Ishikawa (cell line): ENCODE measurements around the gene SMYD2.

Source experiments
- CEBPB ChIP-seq: IDR thresholded peaks from 2 replicates; pipeline ENCODE4 v1.6.1; 2012
- CREB1 ChIP-seq: IDR thresholded peaks from 2 replicates; pipeline ENCODE4 v1.6.1; 2012; ENCODE audit warnings: low read depth
- EGR1 ChIP-seq: IDR thresholded peaks from 2 replicates; pipeline ENCODE4 v1.6.1; 2012
- EP300 ChIP-seq: IDR thresholded peaks from 2 replicates; pipeline ENCODE4 v1.6.1; 2012; ENCODE audit warnings: borderline replicate concordance
- FOXM1 ChIP-seq: IDR thresholded peaks from 2 replicates; pipeline ENCODE4 v1.6.1; 2012; ENCODE audit warnings: low read depth, borderline replicate concordance
- NFIC ChIP-seq: IDR thresholded peaks from 2 replicates; pipeline ENCODE4 v1.6.1; 2012
- RAD21 ChIP-seq: IDR thresholded peaks from 2 replicates; pipeline ENCODE4 v1.6.1; 2012; ENCODE audit warnings: low read depth
- TAF1 ChIP-seq: IDR thresholded peaks from 2 replicates; pipeline ENCODE4 v1.6.1; 2012; ENCODE audit warnings: low read depth, mild to moderate bottlenecking
- TCF12 ChIP-seq: IDR thresholded peaks from 2 replicates; pipeline ENCODE4 v1.6.1; 2012; ENCODE audit warnings: low read depth
- TEAD4 ChIP-seq: IDR thresholded peaks from 2 replicates; pipeline ENCODE4 v1.6.1; 2012
- YY1 ChIP-seq: IDR thresholded peaks from 2 replicates; pipeline ENCODE4 v1.6.1; 2012; ENCODE audit warnings: low read depth
- ZBTB7A ChIP-seq: IDR thresholded peaks from 2 replicates; pipeline ENCODE4 v1.6.1; 2012; ENCODE audit warnings: low read depth
- TF ChIP-seq, protein P1 (sequence below): IDR thresholded peaks from 2 replicates; pipeline ENCODE4 v1.6.1; 2012
- TF ChIP-seq, protein P2 (sequence below): IDR thresholded peaks from 2 replicates; pipeline ENCODE4 v1.6.1; 2012
- TF ChIP-seq, protein P3 (sequence below): IDR thresholded peaks from 2 replicates; pipeline ENCODE4 v1.6.1; 2012; ENCODE audit warnings: low read depth, mild to moderate bottlenecking

The SMYD2 gene

DNA sequence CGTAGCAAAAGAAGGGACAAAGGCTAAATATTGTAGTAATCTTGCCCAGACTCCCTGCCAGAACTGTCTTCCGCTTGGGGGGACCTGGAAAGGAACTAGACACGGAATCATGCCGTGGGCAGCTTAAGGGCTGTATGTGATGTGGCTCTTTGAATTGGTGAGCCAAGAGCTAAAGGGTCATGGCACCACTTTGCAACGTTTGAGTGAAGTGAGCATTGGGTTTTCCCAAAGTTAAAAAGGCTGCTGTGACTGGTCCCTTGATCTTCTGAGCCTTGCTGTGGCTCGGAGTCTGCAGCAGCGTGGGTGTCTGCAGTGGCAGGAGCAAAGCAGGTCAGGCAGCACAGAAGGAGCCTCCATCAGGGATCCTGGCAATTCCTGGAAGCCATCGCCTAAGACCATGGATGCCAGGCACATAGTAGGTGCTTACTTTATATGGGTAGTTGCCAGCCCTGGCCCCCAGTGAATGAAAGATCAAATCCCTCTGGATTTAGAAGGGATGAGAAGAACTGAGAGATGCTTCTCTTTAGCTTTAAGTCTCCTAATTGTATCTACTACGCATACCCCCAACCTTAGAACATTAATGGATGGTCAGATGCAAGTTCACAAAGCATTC, 1.8 kb downstream of the SMYD2 start:
- TF ChIP-seq ZBTB7A (no peak), EGR1 (no peak)

DNA sequence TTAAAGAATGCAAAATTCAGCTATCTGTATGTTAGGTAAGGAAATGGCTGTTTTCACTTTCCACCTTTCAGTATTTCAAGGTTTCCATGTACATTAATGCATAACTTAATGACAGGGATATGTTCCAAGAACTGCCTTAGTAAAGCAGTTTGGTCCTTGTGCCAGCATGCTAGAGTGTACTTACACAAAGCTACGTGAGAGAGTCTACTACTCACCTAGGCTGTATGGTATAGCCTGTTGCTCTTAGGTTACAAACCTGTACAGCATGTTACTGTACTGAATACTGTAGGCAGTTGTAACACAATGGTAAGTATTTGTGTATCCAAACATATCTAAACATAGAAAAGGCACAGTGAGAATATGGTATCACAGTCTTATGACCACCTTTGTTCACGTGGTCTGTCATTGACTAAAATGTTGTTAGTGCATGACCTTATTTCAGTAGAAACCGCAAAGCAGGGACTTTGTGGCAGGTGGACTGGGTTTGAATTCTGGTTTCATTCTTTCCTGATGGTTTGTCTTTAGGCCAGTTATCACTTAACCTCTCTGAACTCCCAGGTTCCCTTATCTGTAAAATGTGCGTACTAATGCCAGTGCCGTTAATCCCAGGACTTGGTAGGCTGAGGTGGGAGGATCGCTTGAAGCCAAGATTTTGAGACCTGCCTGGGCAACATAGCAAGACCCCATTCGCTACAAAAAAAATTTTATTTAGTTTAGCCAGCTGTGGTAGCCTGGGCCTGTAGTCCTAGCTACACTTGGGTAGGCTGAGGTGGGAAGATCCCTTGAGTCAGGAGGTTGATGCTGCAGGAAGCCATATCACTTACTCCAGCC, 4.9 kb downstream of the SMYD2 start:
- TF ChIP-seq, protein P1, sequence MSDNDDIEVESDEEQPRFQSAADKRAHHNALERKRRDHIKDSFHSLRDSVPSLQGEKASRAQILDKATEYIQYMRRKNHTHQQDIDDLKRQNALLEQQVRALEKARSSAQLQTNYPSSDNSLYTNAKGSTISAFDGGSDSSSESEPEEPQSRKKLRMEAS: no peak
- TF ChIP-seq TCF12 (no peak), ZBTB7A (no peak), FOXM1 (no peak), CEBPB (no peak), EGR1 (no peak), NFIC (no peak), TAF1 (no peak), EP300 (no peak), TEAD4 (no peak), RAD21 (no peak)
- TF ChIP-seq, protein P2, sequence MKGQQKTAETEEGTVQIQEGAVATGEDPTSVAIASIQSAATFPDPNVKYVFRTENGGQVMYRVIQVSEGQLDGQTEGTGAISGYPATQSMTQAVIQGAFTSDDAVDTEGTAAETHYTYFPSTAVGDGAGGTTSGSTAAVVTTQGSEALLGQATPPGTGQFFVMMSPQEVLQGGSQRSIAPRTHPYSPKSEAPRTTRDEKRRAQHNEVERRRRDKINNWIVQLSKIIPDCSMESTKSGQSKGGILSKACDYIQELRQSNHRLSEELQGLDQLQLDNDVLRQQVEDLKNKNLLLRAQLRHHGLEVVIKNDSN: no peak

DNA sequence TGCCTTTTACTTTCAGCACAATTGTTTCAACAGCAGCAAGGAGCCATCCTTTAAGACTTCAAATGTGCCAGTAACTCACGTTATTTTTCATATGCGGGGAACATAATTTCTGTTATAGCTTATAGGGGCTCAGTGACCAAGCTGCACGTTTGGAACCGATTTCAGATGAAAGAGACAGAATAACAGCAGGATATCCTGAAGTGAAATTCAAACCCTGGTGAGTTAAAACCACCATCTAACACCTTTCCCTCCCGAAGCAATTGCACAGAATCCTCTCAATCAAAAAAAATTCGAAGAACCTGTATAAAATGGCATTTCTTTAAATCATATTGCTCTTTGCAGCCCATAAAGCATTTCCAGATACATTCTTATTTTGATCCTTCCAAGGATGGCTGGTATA, 6.9 kb downstream of the SMYD2 start:
- TF ChIP-seq, protein P3, sequence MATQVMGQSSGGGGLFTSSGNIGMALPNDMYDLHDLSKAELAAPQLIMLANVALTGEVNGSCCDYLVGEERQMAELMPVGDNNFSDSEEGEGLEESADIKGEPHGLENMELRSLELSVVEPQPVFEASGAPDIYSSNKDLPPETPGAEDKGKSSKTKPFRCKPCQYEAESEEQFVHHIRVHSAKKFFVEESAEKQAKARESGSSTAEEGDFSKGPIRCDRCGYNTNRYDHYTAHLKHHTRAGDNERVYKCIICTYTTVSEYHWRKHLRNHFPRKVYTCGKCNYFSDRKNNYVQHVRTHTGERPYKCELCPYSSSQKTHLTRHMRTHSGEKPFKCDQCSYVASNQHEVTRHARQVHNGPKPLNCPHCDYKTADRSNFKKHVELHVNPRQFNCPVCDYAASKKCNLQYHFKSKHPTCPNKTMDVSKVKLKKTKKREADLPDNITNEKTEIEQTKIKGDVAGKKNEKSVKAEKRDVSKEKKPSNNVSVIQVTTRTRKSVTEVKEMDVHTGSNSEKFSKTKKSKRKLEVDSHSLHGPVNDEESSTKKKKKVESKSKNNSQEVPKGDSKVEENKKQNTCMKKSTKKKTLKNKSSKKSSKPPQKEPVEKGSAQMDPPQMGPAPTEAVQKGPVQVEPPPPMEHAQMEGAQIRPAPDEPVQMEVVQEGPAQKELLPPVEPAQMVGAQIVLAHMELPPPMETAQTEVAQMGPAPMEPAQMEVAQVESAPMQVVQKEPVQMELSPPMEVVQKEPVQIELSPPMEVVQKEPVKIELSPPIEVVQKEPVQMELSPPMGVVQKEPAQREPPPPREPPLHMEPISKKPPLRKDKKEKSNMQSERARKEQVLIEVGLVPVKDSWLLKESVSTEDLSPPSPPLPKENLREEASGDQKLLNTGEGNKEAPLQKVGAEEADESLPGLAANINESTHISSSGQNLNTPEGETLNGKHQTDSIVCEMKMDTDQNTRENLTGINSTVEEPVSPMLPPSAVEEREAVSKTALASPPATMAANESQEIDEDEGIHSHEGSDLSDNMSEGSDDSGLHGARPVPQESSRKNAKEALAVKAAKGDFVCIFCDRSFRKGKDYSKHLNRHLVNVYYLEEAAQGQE: no peak
- TF ChIP-seq TEAD4 (no peak), YY1 (no peak), CREB1 (no peak), ZBTB7A (no peak), EGR1 (no peak)
- TF ChIP-seq, protein P2: no peak

DNA sequence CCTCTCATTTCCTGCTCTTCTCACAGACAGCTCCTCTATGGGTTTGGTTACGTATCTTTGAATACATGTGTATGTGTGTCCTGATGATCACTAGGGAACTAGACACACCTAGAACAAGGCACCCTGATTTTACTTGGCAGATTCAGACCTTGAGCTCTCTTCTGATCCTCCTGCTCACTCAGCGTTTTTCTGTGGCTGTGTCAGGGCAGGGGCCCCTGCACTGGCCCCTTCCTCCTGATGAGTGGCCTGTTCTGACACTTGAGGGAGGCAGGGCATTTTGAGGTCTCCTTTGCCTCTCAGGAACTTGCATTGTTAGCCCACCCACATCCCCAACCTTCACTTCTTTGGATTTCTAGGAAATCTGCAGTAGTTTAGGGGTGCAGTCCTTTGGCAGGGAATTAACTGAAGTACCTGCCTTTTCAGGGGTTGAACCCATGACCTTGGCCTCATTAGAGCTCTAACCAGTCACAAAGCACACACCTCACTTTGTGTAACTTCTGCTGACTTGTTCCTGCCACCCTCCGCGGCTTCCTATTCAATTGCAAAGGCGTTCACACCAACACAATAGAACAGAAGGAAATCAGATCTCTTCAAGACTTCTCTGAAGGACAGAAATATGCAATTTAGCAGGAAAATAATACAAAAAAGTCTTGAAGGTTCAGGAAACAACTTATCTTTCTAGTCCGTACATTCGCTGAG, 8.8 kb downstream of the SMYD2 start:
- TF ChIP-seq EP300: no peak
- no peak for TF ChIP-seq YY1
- no peak for TF ChIP-seq TAF1
- TF ChIP-seq, protein P3: no peak
- TF ChIP-seq, protein P2: no peak
- TF ChIP-seq CREB1: no peak
- no peak for TF ChIP-seq TEAD4
- TF ChIP-seq FOXM1: no peak
- TF ChIP-seq, protein P1: no peak
- no peak for TF ChIP-seq EGR1
- TF ChIP-seq NFIC: no peak

DNA sequence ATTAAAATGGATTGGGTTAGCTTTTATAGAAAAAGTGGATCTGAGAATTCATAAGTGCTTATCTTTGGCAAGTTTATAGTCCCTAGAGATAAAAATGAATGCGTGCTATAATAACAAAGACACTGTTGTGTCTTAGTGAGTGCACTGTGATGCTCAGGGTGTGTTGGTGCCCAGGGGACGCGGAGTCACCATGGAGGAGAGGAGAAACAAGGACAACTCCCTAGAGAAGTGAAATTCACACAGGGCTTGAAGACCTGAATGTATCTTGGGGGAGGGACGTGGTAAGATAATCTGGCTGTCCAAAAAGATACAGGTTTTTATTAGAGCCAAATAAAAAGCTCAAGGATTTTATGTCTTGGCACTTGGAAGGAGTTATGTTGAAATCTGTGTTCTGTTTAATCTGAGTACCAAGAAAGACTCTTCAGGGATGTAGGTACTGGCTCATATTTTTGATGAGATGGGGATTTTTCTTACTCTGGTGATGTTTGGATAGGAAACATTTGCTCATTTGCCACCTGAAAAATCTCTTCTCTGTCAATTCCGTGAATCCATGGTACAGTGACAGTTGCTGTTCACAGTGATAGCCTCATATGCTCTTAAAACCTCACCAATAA, 9.6 kb downstream of the SMYD2 start:
- TF ChIP-seq CREB1: no peak
- TF ChIP-seq CEBPB: no peak
- no peak for TF ChIP-seq NFIC
- TF ChIP-seq, protein P3: no peak
